ENCODE results near the gene EOMES. TPM values are rescaled to one million over a fixed set of nuclear protein-coding genes. Genes with fewer than 3 reads are reported as not detected.

EOMES gene
- total RNA-seq, 2 donors from 2014 or later = 0.20 TPM; not detected in 1

GRCh38 chr3:27729748-27730611 is 7.9 kb upstream of the EOMES start:
- TF ChIP-seq CTCF (IDR thresholded peaks at IDR 0.05) = no peak
- intact Hi-C loops (cut with DNase I) = no loop called here
- Histone ChIP-seq H3K27ac (no peak overlapping the region), H3K27me3 (peaks cover 57% of the 10 kb centered on the region), H3K9me3 (no peaks in the 10 kb centered on the region), H3K9ac (ENCODE audit: low read depth in 2 of 2, low read length in 2 of 2) (no peak overlapping the region), H3K4me1 (no peaks in the 10 kb centered on the region), H3K4me3 (no peak overlapping the region), H3K36me3 (no peaks in the 10 kb centered on the region)
- DNase-seq = no peak

GRCh38 chr3:27729325-27729724 is 7.2 kb upstream of the EOMES start:
- H3K36me3 ChIP-seq = no peaks in the 10 kb centered on the region
- H3K27me3 ChIP-seq = peaks cover 62% of the 10 kb centered on the region
- intact Hi-C loops (cut with DNase I) = no loop called here
- H3K4me3 ChIP-seq = no peak overlapping the region
- DNase-seq = no peak
- H3K9ac ChIP-seq (ENCODE audit: low read depth in 2 of 2, low read length in 2 of 2) = no peak overlapping the region
- H3K9me3 ChIP-seq = no peaks in the 10 kb centered on the region
- no peaks in the 10 kb centered on the region for H3K4me1 ChIP-seq
- TF ChIP-seq CTCF (IDR thresholded peaks at IDR 0.05) = no peak
- H3K27ac ChIP-seq = no peak overlapping the region

GRCh38 chr3:27728195-27729087 is 6.3 kb upstream of the EOMES start:
- Histone ChIP-seq H3K36me3 (no peaks in the 10 kb centered on the region), H3K9ac (ENCODE audit: low read depth in 2 of 2, low read length in 2 of 2) (no peak overlapping the region), H3K9me3 (no peaks in the 10 kb centered on the region), H3K4me3 (no peak overlapping the region), H3K27ac (no peak overlapping the region), H3K4me1 (no peaks in the 10 kb centered on the region), H3K27me3 (peaks cover 71% of the 10 kb centered on the region)
- no peak for TF ChIP-seq CTCF (IDR thresholded peaks at IDR 0.05)
- intact Hi-C loops (cut with DNase I) = no loop called here
- DNase-seq = no peak

GRCh38 chr3:27726240-27726639 is 4.1 kb upstream of the EOMES start:
- Histone ChIP-seq H3K36me3 (no peaks in the 10 kb centered on the region), H3K9me3 (no peaks in the 10 kb centered on the region), H3K27me3 (peaks cover 91% of the 10 kb centered on the region), H3K4me1 (no peaks in the 10 kb centered on the region), H3K27ac (no peak overlapping the region), H3K9ac (ENCODE audit: low read depth in 2 of 2, low read length in 2 of 2) (no peak overlapping the region), H3K4me3 (no peak overlapping the region)
- intact Hi-C loops (cut with DNase I) = no loop called here
- no peak for TF ChIP-seq CTCF (IDR thresholded peaks at IDR 0.05)
- no peak for DNase-seq

GRCh38 chr3:27724459-27725197 is 2.5 kb upstream of the EOMES start:
- no peaks in the 10 kb centered on the region for H3K9me3 ChIP-seq
- no peak overlapping the region for H3K27ac ChIP-seq
- no peak overlapping the region for H3K9ac ChIP-seq (ENCODE audit: low read depth in 2 of 2, low read length in 2 of 2)
- intact Hi-C loops (cut with DNase I) = no loop called here
- H3K4me1 ChIP-seq = no peaks in the 10 kb centered on the region
- TF ChIP-seq CTCF (IDR thresholded peaks at IDR 0.05) = no peak
- H3K36me3 ChIP-seq = no peaks in the 10 kb centered on the region
- H3K4me3 ChIP-seq = no peak overlapping the region
- no peak for DNase-seq
- H3K27me3 ChIP-seq = peaks cover 88% of the 10 kb centered on the region

Data from colonic mucosa (tissue), 4 donors.